Stomach (tissue), 9 donors: Measurements from ENCODE around the gene NRL. TPM values are rescaled to one million over a fixed set of nuclear protein-coding genes. Genes with fewer than 3 reads are reported as not detected.

Experiments
- DNase-seq, 2 donors: peaks; one replicate each; pipeline versions ENCODE4 v3.0.0 to v3.0.0-alpha.2; 2013 to 2019
- H3K27ac ChIP-seq, 5 donors: fragments of 200-600 bp in 4 of 5; sonication (generic) in 4 of 5; one replicate each; pipeline ENCODE4 v1.5.1; 2013 to 2019; ENCODE audit warnings: mild to moderate bottlenecking in 1 of 5, moderate library complexity in 1 of 5
- H3K27me3 ChIP-seq, 3 donors: fragments of 200-600 bp; sonication (generic); one replicate each; pipeline ENCODE4 v1.5.1; 2017 to 2019; ENCODE audit warnings: mixed run types in 1 of 3
- H3K36me3 ChIP-seq, 4 donors: fragments of 200-600 bp; sonication (generic); 1 replicate in 3 of 4; 2 replicates in 1 of 4; pipeline ENCODE4 v1.5.1; 2016 to 2019
- H3K4me1 ChIP-seq, 4 donors: fragments of 200-600 bp; sonication (generic); one replicate each; pipeline ENCODE4 v1.5.1; 2016 to 2019
- H3K4me3 ChIP-seq, 4 donors: fragments of 200-600 bp; sonication (generic) in 3 of 4; one replicate each; pipeline ENCODE4 v1.5.1; 2016 to 2019; ENCODE audit warnings: mild to moderate bottlenecking in 1 of 4
- H3K9me3 ChIP-seq, 4 donors: fragments of 200-600 bp; sonication (generic); one replicate each; pipeline ENCODE4 v1.5.1; 2016 to 2019
- EP300 ChIP-seq: sonication (generic); formaldehyde crosslinking; IDR thresholded peaks from one replicate; pipeline ENCODE4 v1.6.1; 2017; ENCODE audit warnings: antibody characterized with exemption
- POLR2A ChIP-seq, 4 donors: fragments of 450-650 bp; IDR thresholded peaks; one replicate each; pipeline ENCODE4 v1.6.1; 2016; ENCODE audit warnings: antibody characterized with exemption in 4 of 4, control low read depth in 2 of 4, mild to moderate bottlenecking in 1 of 4, moderate library complexity in 1 of 4
- POLR2AphosphoS5 ChIP-seq, 3 donors: sonication (generic); formaldehyde crosslinking; IDR thresholded peaks; one replicate each; pipeline ENCODE4 v1.6.1; 2016; ENCODE audit warnings: antibody characterized with exemption in 3 of 3
- WGBS, 5 donors: extraction: QIAGEN DNeasy Blood & Tissue Kit in 3 of 5; methylation state at CpG; one replicate each; pipeline versions ENCODE4 v1.1.5 to v1.1.7; 2013 to 2018; 5-methylcytosine and 5-hydroxymethylcytosine counted together
- intact Hi-C: fragments of 100-400 bp; cut with DNase I; formaldehyde crosslinking; loops from one replicate; pipeline ENCODE4 v1.15.1; 2023; ENCODE audit warnings: low total_unique reads
- polyA plus RNA-seq, 3 donors: library from polyadenylated mRNA; stranded (reverse); fragments of 200-250 nt; gene quantifications; one replicate each; pipeline ENCODE4 v1.2.3, GENCODE V29; 2013
- total RNA-seq, 5 donors: library from RNA; depleted of rRNA; stranded (reverse); fragments of >200 nt; gene quantifications; one replicate each; pipeline versions ENCODE4 v1.1.0 to v1.2.3, GENCODE V29; 2014 to 2016
- TF ChIP-seq, protein P1 (sequence below), 7 experiments: fragments of 450-650 bp in 4 of 7; fragments of 200-600 bp in 3 of 7; sonication (generic) in 3 of 7; IDR thresholded peaks; one replicate each; pipeline ENCODE4 v1.5.1; 2016 to 2019; ENCODE audit warnings: antibody characterized with exemption in 7 of 7, control low read depth in 2 of 7, mild to moderate bottlenecking in 1 of 7
- donor health status: healthy with polysubstance abuse.
- donor health status: Bipolar disorder and iron deficiency.
- donor health status: healthy.

The NRL gene
- total and polyA plus RNA-seq, 8 donors: 0.92 to 69.2 (median 1.3) TPM; not detected in 1

GRCh38 chr14:24127673-24128072, 12.9 kb upstream of the NRL start:
- Histone ChIP-seq H3K9me3 (no peaks in the 10 kb centered on the region), H3K4me3 (no peak overlapping the region), H3K4me1 (peaks cover 0 to 22% (median 19%) of the 10 kb centered on the region in 4 donors), H3K27me3 (no peaks in the 10 kb centered on the region), H3K36me3 (peaks cover 18 to 25% (median 22%) of the 10 kb centered on the region in 4 donors), H3K27ac (no peak overlapping the region)
- 83 to 95% (median 90%) methylated on average over 2 of the region's 2 CpGs for WGBS, 5 donors
- TF ChIP-seq, protein P1, sequence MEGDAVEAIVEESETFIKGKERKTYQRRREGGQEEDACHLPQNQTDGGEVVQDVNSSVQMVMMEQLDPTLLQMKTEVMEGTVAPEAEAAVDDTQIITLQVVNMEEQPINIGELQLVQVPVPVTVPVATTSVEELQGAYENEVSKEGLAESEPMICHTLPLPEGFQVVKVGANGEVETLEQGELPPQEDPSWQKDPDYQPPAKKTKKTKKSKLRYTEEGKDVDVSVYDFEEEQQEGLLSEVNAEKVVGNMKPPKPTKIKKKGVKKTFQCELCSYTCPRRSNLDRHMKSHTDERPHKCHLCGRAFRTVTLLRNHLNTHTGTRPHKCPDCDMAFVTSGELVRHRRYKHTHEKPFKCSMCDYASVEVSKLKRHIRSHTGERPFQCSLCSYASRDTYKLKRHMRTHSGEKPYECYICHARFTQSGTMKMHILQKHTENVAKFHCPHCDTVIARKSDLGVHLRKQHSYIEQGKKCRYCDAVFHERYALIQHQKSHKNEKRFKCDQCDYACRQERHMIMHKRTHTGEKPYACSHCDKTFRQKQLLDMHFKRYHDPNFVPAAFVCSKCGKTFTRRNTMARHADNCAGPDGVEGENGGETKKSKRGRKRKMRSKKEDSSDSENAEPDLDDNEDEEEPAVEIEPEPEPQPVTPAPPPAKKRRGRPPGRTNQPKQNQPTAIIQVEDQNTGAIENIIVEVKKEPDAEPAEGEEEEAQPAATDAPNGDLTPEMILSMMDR (IDR thresholded peaks at IDR 0.05): no peak
- TF ChIP-seq POLR2AphosphoS5 (IDR thresholded peaks at IDR 0.05): no peak
- TF ChIP-seq EP300: no peak
- no peak for TF ChIP-seq POLR2A (IDR thresholded peaks at IDR 0.05)
- DNase-seq: no peak
- intact Hi-C loops: no loop called here

DNA sequence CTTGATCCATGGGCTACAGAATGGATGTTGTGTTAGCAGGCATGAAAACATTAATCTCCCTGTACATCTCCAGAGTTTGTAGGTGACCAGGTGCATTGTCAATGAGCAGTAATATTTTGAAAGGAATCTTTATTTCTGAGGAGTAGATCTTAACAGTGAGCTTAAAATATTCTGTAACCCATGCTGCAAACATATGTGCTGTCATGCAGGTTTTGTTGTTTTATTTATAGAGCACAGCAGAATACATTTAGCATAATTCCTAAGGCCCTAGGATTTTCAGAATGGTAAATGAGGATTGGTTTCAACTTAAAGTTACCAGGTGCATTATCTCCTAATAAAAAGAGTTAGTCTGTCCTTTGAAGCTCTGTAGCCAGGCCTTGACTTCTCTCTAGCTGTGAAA, 12.2 kb upstream of the NRL start:
- Histone ChIP-seq H3K27me3 (no peaks in the 10 kb centered on the region), H3K4me3 (no peak overlapping the region), H3K27ac (no peak overlapping the region), H3K4me1 (peaks cover 0 to 15% (median 12%) of the 10 kb centered on the region in 4 donors), H3K9me3 (no peaks in the 10 kb centered on the region), H3K36me3 (peaks cover 26 to 32% (median 29%) of the 10 kb centered on the region in 4 donors)
- DNase-seq: no peak
- TF ChIP-seq EP300 (no peak), POLR2A (IDR thresholded peaks at IDR 0.05) (no peak), POLR2AphosphoS5 (IDR thresholded peaks at IDR 0.05) (no peak)
- TF ChIP-seq, protein P1 (IDR thresholded peaks at IDR 0.05): no peak
- intact Hi-C loops: no loop called here

DNA sequence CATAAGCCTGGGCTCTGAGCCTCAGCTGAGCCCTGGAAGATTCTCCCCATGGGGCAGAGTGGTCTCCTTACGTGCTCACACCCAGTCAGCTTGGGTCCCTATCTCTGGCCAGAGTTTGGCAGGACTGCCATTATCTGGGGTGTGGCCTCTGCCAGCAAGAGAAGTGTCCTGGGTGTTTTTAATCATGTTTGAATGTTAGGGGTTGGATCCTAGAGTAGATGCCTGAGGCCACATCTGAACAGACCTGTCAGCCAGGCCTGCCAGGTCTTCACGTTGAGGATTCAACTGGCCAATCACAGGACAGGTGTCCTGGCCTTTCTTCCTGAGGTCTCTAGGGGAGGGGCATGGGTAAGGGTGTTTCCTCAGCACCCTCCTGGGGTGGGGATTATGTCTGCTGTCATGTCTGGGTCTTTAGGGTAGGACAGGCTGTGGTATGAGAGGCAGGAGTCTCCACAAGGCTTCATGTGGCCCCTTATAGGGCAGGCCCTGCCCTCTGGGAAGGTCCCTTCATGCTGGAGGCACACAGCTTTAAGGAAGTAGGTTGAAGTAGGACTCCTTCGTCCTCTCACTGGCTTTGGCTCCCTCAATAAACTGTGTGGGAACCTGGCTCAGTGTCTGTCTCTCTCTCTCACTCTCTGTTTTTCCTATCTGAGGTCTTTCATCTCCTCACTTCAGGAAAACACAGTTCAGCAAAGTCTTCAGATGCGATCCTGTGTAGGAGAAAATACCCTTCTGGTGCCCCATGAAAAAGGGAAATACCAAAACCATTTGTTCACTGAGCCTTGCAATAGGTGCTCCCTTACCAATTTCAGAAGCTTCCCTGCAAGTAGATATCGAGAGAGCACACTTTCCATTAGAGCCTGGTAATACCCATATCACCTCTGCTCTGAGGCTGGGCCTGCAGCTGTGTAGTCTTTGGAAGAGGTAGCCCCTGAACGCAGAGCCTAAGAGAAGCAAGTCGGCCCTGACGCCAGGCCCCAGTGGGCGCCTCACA, 9.0 kb upstream of the NRL start:
- H3K9me3 ChIP-seq: no peaks in the 10 kb centered on the region
- DNase-seq: no peak
- H3K4me3 ChIP-seq: no peak overlapping the region
- no peaks in the 10 kb centered on the region for H3K4me1 ChIP-seq
- intact Hi-C loops: no loop called here
- H3K27me3 ChIP-seq: no peaks in the 10 kb centered on the region
- H3K36me3 ChIP-seq: peaks cover 57 to 65% (median 62%) of the 10 kb centered on the region in 4 donors
- TF ChIP-seq EP300 (no peak), POLR2AphosphoS5 (IDR thresholded peaks at IDR 0.05) (no peak), POLR2A (IDR thresholded peaks at IDR 0.05) (no peak)
- TF ChIP-seq, protein P1 (IDR thresholded peaks at IDR 0.05): no peak
- WGBS, 5 donors: 85 to 88% (median 86%) methylated on average over 9 of the region's 9 CpGs
- no peak overlapping the region for H3K27ac ChIP-seq

- intact Hi-C loops: no loop called here
- no peaks in the 10 kb centered on the region for H3K4me1 ChIP-seq
- TF ChIP-seq POLR2A (IDR thresholded peaks at IDR 0.05) (no peak), POLR2AphosphoS5 (IDR thresholded peaks at IDR 0.05) (no peak), EP300 (no peak)
- TF ChIP-seq, protein P1 (IDR thresholded peaks at IDR 0.05): no peak
- peaks cover 65 to 73% (median 70%) of the 10 kb centered on the region in 4 donors for H3K36me3 ChIP-seq
- no peak for DNase-seq
- no peak overlapping the region for H3K4me3 ChIP-seq
- no peak overlapping the region for H3K27ac ChIP-seq
- no peaks in the 10 kb centered on the region for H3K27me3 ChIP-seq
- H3K9me3 ChIP-seq: no peaks in the 10 kb centered on the region
- 77 to 95% (median 94%) methylated on average over 8 of the region's 8 CpGs for WGBS, 5 donors
Measured at GRCh38 chr14:24122898-24123297, 8.1 kb upstream of the NRL start.
